Esophagus squamous epithelium (tissue), 5 donors: ENCODE measurements around the gene LRP2. TPM values are rescaled to one million over a fixed set of nuclear protein-coding genes. Genes with fewer than 3 reads are reported as not detected.

Source experiments
- DNase-seq: peaks from one replicate; lab custom pipeline; 2025; lab: John Stamatoyannopoulos, UW
- H3K27ac ChIP-seq, 4 donors: fragments of 200-600 bp; sonication (generic); one replicate each; pipeline ENCODE4 v1.5.1; 2016 to 2019; ENCODE audit warnings: mild to moderate bottlenecking in 1 of 4
- H3K27me3 ChIP-seq, 4 donors: fragments of 200-600 bp; sonication (generic); 1 replicate in 3 of 4; 2 replicates in 1 of 4; pipeline versions ENCODE4 v1.5.1 to v1.6.0; 2017 to 2021; ENCODE audit warnings: antibody characterized with exemption in 1 of 4
- H3K36me3 ChIP-seq, 3 donors: fragments of 200-600 bp; sonication (generic); one replicate each; pipeline ENCODE4 v1.5.1; 2016 to 2019
- H3K4me1 ChIP-seq, 3 donors: fragments of 200-600 bp; sonication (generic); one replicate each; pipeline ENCODE4 v1.5.1; 2017 to 2019
- H3K4me3 ChIP-seq, 4 donors: fragments of 200-600 bp; sonication (generic); 1 replicate in 3 of 4; 2 replicates in 1 of 4; pipeline ENCODE4 v1.5.1; 2016 to 2019; ENCODE audit warnings: mild to moderate bottlenecking in 2 of 4, moderate library complexity in 1 of 4
- H3K9me3 ChIP-seq, 3 donors: fragments of 200-600 bp; sonication (generic); one replicate each; pipeline ENCODE4 v1.5.1; 2016 to 2019
- CTCF ChIP-seq, 6 experiments: fragments of 450-650 bp in 4 of 6; fragments of 200-600 bp in 2 of 6; sonication (generic) in 2 of 6; IDR thresholded peaks; one replicate each; pipeline ENCODE4 v1.5.1; 2016 to 2019; ENCODE audit warnings: antibody characterized with exemption in 6 of 6, mild to moderate bottlenecking in 4 of 6, moderate library complexity in 4 of 6
- POLR2A ChIP-seq, 4 donors: fragments of 450-650 bp; IDR thresholded peaks; one replicate each; pipeline ENCODE4 v1.6.1; 2017; ENCODE audit warnings: antibody characterized with exemption in 4 of 4, mild to moderate bottlenecking in 4 of 4, moderate library complexity in 3 of 4
- WGBS, 2 donors: methylation state at CpG; one replicate each; pipeline ENCODE4 v1.1.5; 2018; 5-methylcytosine and 5-hydroxymethylcytosine counted together
- intact Hi-C: fragments of 100-400 bp; cut with DNase I; formaldehyde crosslinking; loops from one replicate; pipeline ENCODE4 v1.15.0; 2022
- total RNA-seq, 4 donors: library from RNA; depleted of rRNA; stranded (reverse); fragments of >200 nt; gene quantifications; one replicate each; pipeline ENCODE4 v1.1.0, GENCODE V29; 2016
- donor health status: DM: yes; HTN: yes; CAD: no.

LRP2 gene
- total RNA-seq, 4 donors from 2014 or later: under 0.01 to 0.04 TPM; not detected in 2

- H3K27me3 ChIP-seq: peaks cover 0 to 5% (median 0%) of the 10 kb centered on the region in 4 donors
- no peaks in the 10 kb centered on the region for H3K36me3 ChIP-seq
- no peak for DNase-seq
- 67 to 81% methylated on average over 2 of the region's 2 CpGs for WGBS, 2 donors
- no peak overlapping the region for H3K27ac ChIP-seq
- TF ChIP-seq POLR2A (IDR thresholded peaks at IDR 0.05) (no peak), CTCF (IDR thresholded peaks at IDR 0.05) (no peak)
- H3K4me3 ChIP-seq: no peak overlapping the region
- no peaks in the 10 kb centered on the region for H3K4me1 ChIP-seq
- intact Hi-C loops: no loop called here
- no peaks in the 10 kb centered on the region for H3K9me3 ChIP-seq
Observed at GRCh38 chr2:169349535-169349934, 12.8 kb downstream of the LRP2 start.

- WGBS, 2 donors: 51 to 65% methylated on average over 6 of the region's 6 CpGs
- intact Hi-C loops: no loop called here
- TF ChIP-seq POLR2A (IDR thresholded peaks at IDR 0.05): no peak
- no peak for TF ChIP-seq CTCF (IDR thresholded peaks at IDR 0.05)
- Histone ChIP-seq H3K27me3 (peaks cover 0 to 5% (median 0%) of the 10 kb centered on the region in 4 donors), H3K9me3 (no peaks in the 10 kb centered on the region), H3K4me3 (no peak overlapping the region), H3K4me1 (no peaks in the 10 kb centered on the region), H3K36me3 (no peaks in the 10 kb centered on the region), H3K27ac (no peak overlapping the region)
- no peak for DNase-seq
Observed at GRCh38 chr2:169348321-169349024, 13.9 kb downstream of the LRP2 start.

- Histone ChIP-seq H3K27ac (no peak overlapping the region), H3K36me3 (no peaks in the 10 kb centered on the region), H3K27me3 (peaks cover 0 to 6% (median 0%) of the 10 kb centered on the region in 4 donors), H3K9me3 (no peaks in the 10 kb centered on the region), H3K4me1 (no peaks in the 10 kb centered on the region), H3K4me3 (no peak overlapping the region)
- TF ChIP-seq POLR2A (IDR thresholded peaks at IDR 0.05) (no peak), CTCF (IDR thresholded peaks at IDR 0.05) (no peak)
- DNase-seq: no peak
- 43 to 50% methylated on average over 7 of the region's 7 CpGs for WGBS, 2 donors
- intact Hi-C loops: no loop called here
Observed at GRCh38 chr2:169345486-169346437, 16.6 kb downstream of the LRP2 start.

- TF ChIP-seq CTCF (IDR thresholded peaks at IDR 0.05): no peak
- TF ChIP-seq POLR2A (IDR thresholded peaks at IDR 0.05): no peak
- Histone ChIP-seq H3K27ac (no peak overlapping the region), H3K4me3 (no peak overlapping the region), H3K36me3 (no peaks in the 10 kb centered on the region), H3K27me3 (peaks cover 0 to 14% (median 0%) of the 10 kb centered on the region in 4 donors), H3K4me1 (no peaks in the 10 kb centered on the region), H3K9me3 (no peaks in the 10 kb centered on the region)
- DNase-seq: no peak
- intact Hi-C loops: no loop called here
- WGBS, 2 donors: 65 to 69% methylated on average over 5 of the region's 5 CpGs
Observed at GRCh38 chr2:169344736-169345485, 17.4 kb downstream of the LRP2 start.
